Psoas muscle (tissue), 8 donors: Measurements from ENCODE around the gene KRT31. TPM values are rescaled to one million over a fixed set of nuclear protein-coding genes. Genes with fewer than 3 reads are reported as not detected.

Experiments used
- ATAC-seq, 4 donors: fragments of 200-7000 bp; cut with Tn5 transposase; one replicate each; pipeline ENCODE4 v1.9.1; 2020; ENCODE audit warnings: moderate library complexity in 3 of 4, mild to moderate bottlenecking in 2 of 4
- DNase-seq, 2 donors: peaks; one replicate each; pipeline ENCODE4 v3.0.0-alpha.2; 2020
- H3K27ac ChIP-seq: fragments of 200-600 bp; one replicate; pipeline ENCODE4 v1.8.0; 2022
- H3K27me3 ChIP-seq, 3 donors: fragments of 200-600 bp in 1 of 3; one replicate each; pipeline versions ENCODE4 v1.6.1 to v1.8.0; 2013 to 2022; ENCODE audit warnings: low read length in 2 of 3, mild to moderate bottlenecking in 2 of 3, moderate library complexity in 1 of 3; ENCODE audit not compliant: insufficient read depth in 3 of 3
- H3K36me3 ChIP-seq, 2 donors: fragments of 200-600 bp in 1 of 2; one replicate each; pipeline versions ENCODE4 v1.6.1 to v1.8.0; 2013 to 2022; ENCODE audit warnings: low read depth in 1 of 2, mild to moderate bottlenecking in 1 of 2, moderate library complexity in 1 of 2; ENCODE audit not compliant: insufficient read depth in 1 of 2
- H3K4me1 ChIP-seq: fragments of 200-600 bp; one replicate; pipeline ENCODE4 v1.8.0; 2022
- H3K4me3 ChIP-seq: fragments of 200-600 bp; one replicate; pipeline ENCODE4 v1.8.0; 2022; ENCODE audit warnings: mild to moderate bottlenecking
- H3K9me3 ChIP-seq: fragments of 200-600 bp; one replicate; pipeline ENCODE4 v1.8.0; 2022
- CTCF ChIP-seq: fragments of 200-600 bp; IDR thresholded peaks from one replicate; pipeline ENCODE4 v1.8.0; 2022; ENCODE audit warnings: antibody characterized with exemption
- WGBS, 3 donors: extraction: QIAGEN DNeasy Blood & Tissue Kit; methylation state at CpG; one replicate each; pipeline versions ENCODE4 v1.1.6 to v1.1.7; 2013; 5-methylcytosine and 5-hydroxymethylcytosine counted together
- intact Hi-C, 2 donors: fragments of 100-400 bp; cut with DNase I; formaldehyde crosslinking; loops; one replicate each; pipeline versions ENCODE4 v1.11.0 to v1.14.2; 2022
- polyA plus RNA-seq, 3 donors: library from polyadenylated mRNA; stranded (reverse); fragments of 200-250 nt; gene quantifications; one replicate each; pipeline ENCODE4 v1.2.3, GENCODE V29; 2013
- total RNA-seq, 4 donors: library from RNA; stranded (reverse); fragmentation: NEBNext Ultra II Directional in 2 of 4; extraction: Animal tissue kit (Norgen Biotek cat#: 25700) in 2 of 4; gene quantifications; one replicate each; pipeline versions ENCODE4 v1.2.1 to v1.2.4, GENCODE V29; 2021 to 2023
- donor health status: healthy with polysubstance abuse.
- donor health status: DM: no; HTN: no; CAD: no; lungs with moderate emphysema.
- donor health status: Bipolar disorder and iron deficiency.
- donor health status: healthy.
- donor health status: DM: yes; HTN: yes; CAD: no.
- donor health status: DM: no; HTN: no; CAD: no.
- donor health status: DM: no; HTN: no; CAD: no.
- donor health status: DM: yes; HTN: yes; CAD: no.

KRT31 gene
- total and polyA plus RNA-seq, 7 donors, result 0.18 to 4.6 (median 0.87) TPM

DNA sequence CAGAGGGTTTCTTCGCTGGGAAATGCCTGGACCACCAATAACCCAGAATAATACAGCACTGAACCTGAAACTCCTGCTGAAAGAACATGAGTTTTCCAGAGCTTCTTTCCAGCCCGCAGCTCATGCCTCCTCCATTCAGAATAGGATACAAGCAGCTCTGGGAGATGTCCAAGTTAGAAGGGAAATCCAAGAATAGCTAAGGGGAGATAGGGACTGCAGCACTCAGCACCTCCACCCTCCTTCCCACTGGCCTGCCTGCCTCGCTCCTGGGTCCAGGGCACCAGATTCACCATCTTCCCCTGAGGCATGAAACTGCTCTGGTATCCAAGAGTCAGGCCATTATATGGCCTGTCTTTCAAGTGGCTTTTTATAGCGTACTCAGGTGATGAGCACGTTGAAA lies 4.1 kb downstream of the KRT31 start:
- Histone ChIP-seq H3K9me3 (no peaks in the 10 kb centered on the region), H3K27me3 (no peaks in the 10 kb centered on the region), H3K36me3 (no peaks in the 10 kb centered on the region), H3K27ac (no peak overlapping the region), H3K4me3 (no peak overlapping the region), H3K4me1 (no peaks in the 10 kb centered on the region)
- 54 to 65% (median 57%) methylated on average over 5 of the region's 5 CpGs for WGBS, 3 donors
- no peak for DNase-seq
- intact Hi-C loops, result no loop called here
- no peak for ATAC-seq
- TF ChIP-seq CTCF, result no peak

- intact Hi-C loops, result no loop called here
- WGBS, 3 donors, result 96 to 100% (median 99%) methylated on average over 1 of the region's 1 CpG
- H3K4me1 ChIP-seq, result no peaks in the 10 kb centered on the region
Observed at GRCh38 chr17:41392278-41392677, 5.1 kb downstream of the KRT31 start.

DNA sequence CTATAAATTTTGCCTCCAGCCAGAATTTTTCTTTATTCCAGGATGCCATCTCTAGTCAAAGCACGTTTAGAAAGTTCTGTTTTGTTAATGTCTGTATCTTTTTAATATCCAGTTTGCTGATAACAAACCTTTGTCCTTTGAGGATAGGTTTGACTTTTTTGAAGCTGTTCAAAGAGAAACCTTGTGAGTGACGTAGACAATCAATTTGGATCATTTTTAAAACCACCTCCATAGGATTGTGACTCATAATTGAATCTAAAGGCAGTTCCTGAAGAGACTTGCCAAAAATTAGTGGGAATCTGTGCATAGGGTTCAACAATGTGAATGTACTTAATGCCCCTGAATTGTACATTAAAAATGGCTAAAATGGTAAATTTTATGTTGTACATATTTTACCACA lies 5.9 kb downstream of the KRT31 start:
- Histone ChIP-seq H3K27me3 (no peaks in the 10 kb centered on the region), H3K4me1 (no peaks in the 10 kb centered on the region), H3K9me3 (peaks cover 6% of the 10 kb centered on the region), H3K27ac (no peak overlapping the region), H3K4me3 (no peak overlapping the region), H3K36me3 (no peaks in the 10 kb centered on the region)
- ATAC-seq (no peak), DNase-seq (no peak)
- no peak for TF ChIP-seq CTCF
- WGBS, 3 donors, result 64 to 78% (median 72%) methylated on average over 2 of the region's 2 CpGs
- intact Hi-C loops, result no loop called here

More at GRCh38 chr17:41392278-41392677, 5.1 kb downstream of the KRT31 start:
- H3K36me3 ChIP-seq, result no peaks in the 10 kb centered on the region
- no peaks in the 10 kb centered on the region for H3K9me3 ChIP-seq
- DNase-seq (no peak), ATAC-seq (no peak)
- no peaks in the 10 kb centered on the region for H3K27me3 ChIP-seq
- no peak for TF ChIP-seq CTCF
- H3K4me3 ChIP-seq, result no peak overlapping the region
- no peak overlapping the region for H3K27ac ChIP-seq

DNA sequence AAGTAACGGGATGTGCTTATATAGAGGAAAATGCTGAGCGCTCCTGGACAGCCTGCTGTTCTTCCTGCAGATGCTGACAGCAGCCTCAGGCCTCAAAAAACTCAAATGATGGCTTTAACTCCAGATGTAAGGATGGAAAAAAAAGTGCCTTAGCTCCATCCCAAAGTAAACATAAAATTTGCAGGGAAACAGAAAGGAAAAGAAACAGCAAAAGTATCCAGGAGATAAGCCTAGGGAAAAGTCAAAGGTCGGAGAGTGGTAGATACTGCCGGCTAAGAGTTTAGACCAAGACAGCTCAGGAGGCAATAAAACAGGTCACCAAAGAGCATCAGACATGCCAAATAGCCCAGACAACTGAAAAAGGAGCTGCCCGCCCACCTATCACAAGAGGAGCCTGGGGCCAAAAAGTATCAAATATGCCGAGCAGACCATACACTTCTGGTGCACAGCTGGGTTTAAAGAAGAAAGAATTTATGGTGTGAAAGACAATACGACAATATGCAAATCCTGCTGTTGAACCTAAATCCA lies 6.9 kb downstream of the KRT31 start:
- Histone ChIP-seq H3K9me3 (peaks cover 14% of the 10 kb centered on the region), H3K4me3 (no peak overlapping the region), H3K36me3 (no peaks in the 10 kb centered on the region), H3K4me1 (no peaks in the 10 kb centered on the region), H3K27me3 (no peaks in the 10 kb centered on the region), H3K27ac (no peak overlapping the region)
- TF ChIP-seq CTCF, result no peak
- WGBS, 3 donors, result 60 to 68% (median 67%) methylated on average over 7 of the region's 7 CpGs
- DNase-seq (no peak), ATAC-seq (no peak)
- intact Hi-C loops, result no loop called here

DNA sequence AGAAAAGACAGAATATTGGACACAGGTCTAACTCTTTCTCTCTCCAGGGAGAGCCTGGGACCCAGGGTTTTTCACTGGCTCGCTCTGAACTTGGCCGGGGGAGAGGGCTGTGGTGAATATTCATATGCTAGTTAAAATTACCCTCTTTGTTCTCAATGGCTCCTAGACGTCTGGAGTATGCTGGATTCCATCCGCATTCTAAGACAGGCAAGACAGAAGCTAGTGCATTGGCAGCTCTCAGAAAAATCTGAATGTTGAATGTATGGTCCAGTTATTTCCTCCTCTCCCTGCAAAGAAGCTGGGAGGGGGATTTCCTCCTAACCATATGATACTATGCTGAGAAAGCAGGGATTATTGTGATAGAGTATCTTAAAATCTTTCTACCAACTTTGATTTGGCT lies 9.7 kb downstream of the KRT31 start:
- intact Hi-C loops, result no loop called here
- Histone ChIP-seq H3K9me3 (peaks cover 14% of the 10 kb centered on the region), H3K27ac (no peak overlapping the region), H3K4me1 (no peaks in the 10 kb centered on the region), H3K4me3 (no peak overlapping the region), H3K36me3 (no peaks in the 10 kb centered on the region), H3K27me3 (no peaks in the 10 kb centered on the region)
- WGBS, 3 donors, result 73 to 80% (median 78%) methylated on average over 4 of the region's 4 CpGs
- TF ChIP-seq CTCF, result no peak
- no peak for ATAC-seq
- no peak for DNase-seq
